KG1 (cell line): Measurements from ENCODE around the gene LIFR.

Experiments
- DNase-seq: peaks from one replicate; lab custom pipeline; 2025; lab: John Stamatoyannopoulos, UW

The LIFR gene

GRCh38 chr5:38515646-38516045 is 40.8 kb downstream of the LIFR start:
- no peak for DNase-seq

- no peak for DNase-seq
Measured at GRCh38 chr5:38515092-38515491, 41.4 kb downstream of the LIFR start.

GRCh38 chr5:38509185-38509584 is 47.3 kb downstream of the LIFR start:
- no peak for DNase-seq

- no peak for DNase-seq
Measured at GRCh38 chr5:38506302-38506701, 50.1 kb downstream of the LIFR start.

- no peak for DNase-seq
Measured at GRCh38 chr5:38500573-38501260, 55.7 kb downstream of the LIFR start.

- DNase-seq = no peak
Measured at GRCh38 chr5:38497946-38498345, 58.5 kb downstream of the LIFR start.

GRCh38 chr5:38494763-38495162 is 61.7 kb downstream of the LIFR start:
- DNase-seq = no peak

GRCh38 chr5:38494175-38494574 is 62.3 kb downstream of the LIFR start:
- no peak for DNase-seq

- no peak for DNase-seq
Measured at GRCh38 chr5:38483805-38484398, 72.5 kb downstream of the LIFR start.

- DNase-seq = no peak
Measured at GRCh38 chr5:38479315-38479904, 77.0 kb downstream of the LIFR start.

GRCh38 chr5:38478878-38479277 is 77.6 kb downstream of the LIFR start:
- no peak for DNase-seq

GRCh38 chr5:38478166-38478565 is 78.3 kb downstream of the LIFR start:
- no peak for DNase-seq

GRCh38 chr5:38473008-38473407 is 83.4 kb downstream of the LIFR start:
- DNase-seq = no peak

GRCh38 chr5:38472541-38472940 is 83.9 kb downstream of the LIFR start:
- DNase-seq = no peak

- DNase-seq = no peak
Measured at GRCh38 chr5:38471709-38472108, 84.7 kb downstream of the LIFR start.

- DNase-seq = no peak
Measured at GRCh38 chr5:38469707-38470267, 86.7 kb downstream of the LIFR start.

GRCh38 chr5:38468978-38469706 is 87.3 kb downstream of the LIFR start:
- DNase-seq = no peak

- DNase-seq = no peak
Measured at GRCh38 chr5:38468202-38468673, 88.2 kb downstream of the LIFR start.

GRCh38 chr5:38467353-38468040 is 88.9 kb downstream of the LIFR start:
- no peak for DNase-seq

- no peak for DNase-seq
Measured at GRCh38 chr5:38466424-38467189, 89.8 kb downstream of the LIFR start.
